GM19467 (cell line): ENCODE results near the gene MFNG.

Experiments used
- ATAC-seq: cut with Tn5 transposase; IDR thresholded peaks from one replicate; pipeline ENCODE4 v1.9.1; 2021; ENCODE audit warnings: mild to moderate bottlenecking, moderate library complexity; ENCODE audit not compliant: unreplicated experiment

Gene MFNG

GRCh38 chr22:37453696-37454095 lies 32.5 kb downstream of the MFNG start:
- no peak for ATAC-seq

- ATAC-seq: no peak
Measured at GRCh38 chr22:37451218-37451617, 35.0 kb downstream of the MFNG start.

- ATAC-seq: no peak
Measured at GRCh38 chr22:37449331-37450001, 36.7 kb downstream of the MFNG start.

- no peak for ATAC-seq
Measured at GRCh38 chr22:37448516-37449127, 37.6 kb downstream of the MFNG start.

GRCh38 chr22:37445501-37445900 lies 40.7 kb downstream of the MFNG start:
- ATAC-seq: no peak

- no peak for ATAC-seq
Measured at GRCh38 chr22:37443977-37444376, 42.2 kb downstream of the MFNG start.

- no peak for ATAC-seq
Measured at GRCh38 chr22:37443086-37443485, 43.1 kb downstream of the MFNG start.

- ATAC-seq: no peak
Measured at GRCh38 chr22:37442537-37442936, 43.6 kb downstream of the MFNG start.

- no peak for ATAC-seq
Measured at GRCh38 chr22:37442135-37442534, 44.0 kb downstream of the MFNG start.

- ATAC-seq: no peak
Measured at GRCh38 chr22:37440875-37441274, 45.3 kb downstream of the MFNG start.

GRCh38 chr22:37439347-37439746 lies 46.8 kb downstream of the MFNG start:
- ATAC-seq: no peak

GRCh38 chr22:37435970-37436603 lies 50.1 kb downstream of the MFNG start:
- no peak for ATAC-seq

GRCh38 chr22:37433786-37434185 lies 52.4 kb downstream of the MFNG start:
- ATAC-seq: no peak

- no peak for ATAC-seq
Measured at GRCh38 chr22:37432708-37433054, 53.5 kb downstream of the MFNG start.

- no peak for ATAC-seq
Measured at GRCh38 chr22:37431801-37432707, 54.1 kb downstream of the MFNG start.

- no peak for ATAC-seq
Measured at GRCh38 chr22:37431366-37431765, 54.8 kb downstream of the MFNG start.

GRCh38 chr22:37430941-37431340 lies 55.2 kb downstream of the MFNG start:
- no peak for ATAC-seq

- no peak for ATAC-seq
Measured at GRCh38 chr22:37428649-37429586, 57.3 kb downstream of the MFNG start.

- no peak for ATAC-seq
Measured at GRCh38 chr22:37427711-37428635, 58.2 kb downstream of the MFNG start.
